ENCODE data around the gene LHFPL6. TPM values are rescaled to one million over a fixed set of nuclear protein-coding genes. Genes with fewer than 3 reads are reported as not detected.

LHFPL6 gene
- total and polyA plus RNA-seq, 10 of the 15 experiments (the other 5 are each of a cell fraction or from before 2014, with no cell fraction given), result 0.11 to 4.6 (median 0.41) TPM

GRCh38 chr13:39326469-39327171 is 276.4 kb downstream of the LHFPL6 start:
- Histone ChIP-seq H3K9me3 (replicated peaks; ENCODE audit: control insufficient read depth, insufficient read depth, low read length) (no peaks in the 10 kb centered on the region), H3K4me1 (ENCODE audit: control insufficient read depth, insufficient read depth, low read length) (no peaks in the 10 kb centered on the region), H3K4me3 (no peak overlapping the region), H3K36me3 (ENCODE audit: control insufficient read depth in 2 of 2, insufficient read depth in 2 of 2, low read length in 1 of 2) (no peaks in the 10 kb centered on the region), H4K20me1 (ENCODE audit: control insufficient read depth, insufficient read depth) (no peaks in the 10 kb centered on the region), H3K4me2 (ENCODE audit: control insufficient read depth, insufficient read depth) (no peak overlapping the region), H3K79me2 (ENCODE audit: control insufficient read depth, insufficient read depth, low read length) (no peaks in the 10 kb centered on the region), H3K27ac (ENCODE audit: control insufficient read depth, insufficient read depth) (no peak overlapping the region), H2AFZ (ENCODE audit: control insufficient read depth, low read depth, low read length) (no peak overlapping the region), H3K27me3 (replicated peaks in 1 of 2; ENCODE audit: control insufficient read depth in 2 of 2, insufficient read depth in 2 of 2, low read length in 1 of 2) (no peaks in the 10 kb centered on the region), H3K9ac (ENCODE audit: control insufficient read depth, insufficient read depth, low read length) (no peak overlapping the region)
- ChIA-PET SMC1A (ENCODE audit: uncharacterized antibody, unreplicated experiment) (no interaction called here), CTCF (no interaction called here), POLR2A (no interaction called here), RAD21 (ENCODE audit: unreplicated experiment) (no interaction called here)
- FAIRE-seq (no peak), DNase-seq (ENCODE audit: low read depth, low spot score) (no peak), ATAC-seq (no peak)
- intact Hi-C loops (cut with micrococcal nuclease; ENCODE audit: unreplicated experiment), result no loop called here
- no TSS peak for BruUV-seq (replicated peaks)
- TF ChIP-seq NFXL1 (IDR thresholded peaks at IDR 0.05; ENCODE audit: borderline replicate concordance), result no peak
- no peak for TF ChIP-seq HSF1 (IDR thresholded peaks at IDR 0.05; ENCODE audit: low read depth, low read length)
- TF ChIP-seq SUPT20H (IDR thresholded peaks at IDR 0.05; ENCODE audit: borderline replicate concordance, control insufficient read depth, low read depth, low read length), result no peak
- no peak for TF ChIP-seq IRF3 (IDR thresholded peaks at IDR 0.05)
- no peak for TF ChIP-seq HDAC2 (IDR thresholded peaks at IDR 0.05)
- TF ChIP-seq REST (IDR thresholded peaks at IDR 0.05; ENCODE audit: low read depth, low read length), result no peak
- no peak for TF ChIP-seq RFX5 (IDR thresholded peaks at IDR 0.05; ENCODE audit: low read depth, low read length)
- no peak for TF ChIP-seq CBFB (IDR thresholded peaks at IDR 0.05; ENCODE audit: low read depth)
- TF ChIP-seq ZBTB4 (CRISPR knock-in tag; IDR thresholded peaks at IDR 0.05), result no peak
- TF ChIP-seq CTCF (IDR thresholded peaks at IDR 0.05 in 2 of 3, conservative IDR thresholded peaks at IDR 0.05 in 1 of 3; ENCODE audit: control insufficient read depth in 2 of 3, extremely low read depth in 1 of 3, insufficient read depth in 1 of 3, low read depth in 3 of 3, low read length in 3 of 3), result no peak
- no peak for TF ChIP-seq FOS (IDR thresholded peaks at IDR 0.05; ENCODE audit: borderline replicate concordance, extremely low read depth, insufficient read length)
- in situ Hi-C loops (cut with MboI), result no loop called here
- WGBS (ENCODE audit: insufficient coverage, insufficient replicate concordance, low lambda C conversion rate, missing lambda C conversion rate), result 13% methylated on average over 4 of the region's 4 CpGs
